ENCODE results near the gene CADM2.

- TF ChIP-seq CTCF (IDR thresholded peaks at IDR 0.05 in 2 of 3, conservative IDR thresholded peaks at IDR 0.05 in 1 of 3; ENCODE audit: borderline replicate concordance in 1 of 3, insufficient read depth in 1 of 3, low read depth in 2 of 3, low read length in 2 of 3) (no peak), MAX (IDR thresholded peaks at IDR 0.05) (no peak), REST (IDR thresholded peaks at IDR 0.05; ENCODE audit: low read depth) (no peak), ZFX (IDR thresholded peaks at IDR 0.05) (no peak)
Observed at GRCh38 chr3:86046436-86047136, 1087.8 kb downstream of the CADM2 start.
